HL-60 (cell line): ENCODE measurements around the gene TBC1D16.

ENCODE experiments used
- DNase-seq, 2 experiments: peaks; one replicate each; pipeline ENCODE4 v3.0.0-alpha.2; 2010 to 2020; ENCODE audit warnings: low read depth in 1 of 2, low spot score in 1 of 2
- H3K27ac ChIP-seq: fragments of 250-450 bp; sonication (Bioruptor Pico); replicated peaks from 2 replicates; pipeline ENCODE4 v1.5.1; 2020; ENCODE audit warnings: mild to moderate bottlenecking, moderate library complexity
- H3K27me3 ChIP-seq: fragments of 250-450 bp; sonication (Bioruptor Pico); 2 replicates; pipeline ENCODE4 v1.5.1; 2021; ENCODE audit warnings: mild to moderate bottlenecking, moderate library complexity; ENCODE audit not compliant: insufficient read depth, poor library complexity, severe bottlenecking
- H3K4me3 ChIP-seq: replicated peaks from 2 replicates; pipeline ENCODE4 v1.5.1; 2011; ENCODE audit warnings: mild to moderate bottlenecking, control low read depth, low read length; ENCODE audit not compliant: insufficient read depth
- GABPA ChIP-seq: IDR thresholded peaks from 2 replicates; pipeline ENCODE4 v1.6.1; 2012; ENCODE audit warnings: low read depth
- POLR2AphosphoS5 ChIP-seq: IDR thresholded peaks from 2 replicates; pipeline ENCODE4 v1.6.1; 2012; ENCODE audit warnings: low read depth
- SPI1 ChIP-seq: IDR thresholded peaks from 2 replicates; pipeline ENCODE4 v1.6.1; 2012; ENCODE audit warnings: low read depth, mild to moderate bottlenecking, borderline replicate concordance
- TF ChIP-seq, protein P1 (sequence below): IDR thresholded peaks from one replicate; pipeline ENCODE4 v1.5.1; 2011; ENCODE audit warnings: low read length, control low read depth, inconsistent platforms; ENCODE audit not compliant: insufficient read depth
- TF ChIP-seq, protein P2 (sequence below): IDR thresholded peaks from 2 replicates; pipeline ENCODE4 v1.6.1; 2012; ENCODE audit warnings: low read depth; ENCODE audit not compliant: insufficient replicate concordance

TBC1D16 gene

DNA sequence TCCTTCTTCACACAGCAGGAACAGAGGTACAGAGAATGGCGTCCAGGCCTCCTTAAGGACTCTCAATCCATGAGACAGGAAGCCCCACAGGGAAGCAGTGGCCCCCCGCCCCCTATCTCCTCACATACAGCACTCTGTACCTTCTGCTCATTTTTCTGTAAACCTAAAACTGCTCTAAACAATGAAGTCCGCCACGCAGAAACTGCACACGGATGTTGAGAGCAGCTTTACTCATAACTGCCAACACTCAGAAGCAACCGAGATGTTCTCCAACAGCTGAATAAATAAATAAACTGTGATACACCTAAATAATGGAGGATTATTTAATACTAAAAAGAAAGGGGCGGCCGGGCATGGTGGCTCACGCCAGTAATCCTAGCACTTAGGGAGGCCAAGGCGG, 9.9 kb downstream of the TBC1D16 start:
- TF ChIP-seq SPI1 = no peak
- TF ChIP-seq POLR2AphosphoS5 = no peak
- TF ChIP-seq, protein P1, sequence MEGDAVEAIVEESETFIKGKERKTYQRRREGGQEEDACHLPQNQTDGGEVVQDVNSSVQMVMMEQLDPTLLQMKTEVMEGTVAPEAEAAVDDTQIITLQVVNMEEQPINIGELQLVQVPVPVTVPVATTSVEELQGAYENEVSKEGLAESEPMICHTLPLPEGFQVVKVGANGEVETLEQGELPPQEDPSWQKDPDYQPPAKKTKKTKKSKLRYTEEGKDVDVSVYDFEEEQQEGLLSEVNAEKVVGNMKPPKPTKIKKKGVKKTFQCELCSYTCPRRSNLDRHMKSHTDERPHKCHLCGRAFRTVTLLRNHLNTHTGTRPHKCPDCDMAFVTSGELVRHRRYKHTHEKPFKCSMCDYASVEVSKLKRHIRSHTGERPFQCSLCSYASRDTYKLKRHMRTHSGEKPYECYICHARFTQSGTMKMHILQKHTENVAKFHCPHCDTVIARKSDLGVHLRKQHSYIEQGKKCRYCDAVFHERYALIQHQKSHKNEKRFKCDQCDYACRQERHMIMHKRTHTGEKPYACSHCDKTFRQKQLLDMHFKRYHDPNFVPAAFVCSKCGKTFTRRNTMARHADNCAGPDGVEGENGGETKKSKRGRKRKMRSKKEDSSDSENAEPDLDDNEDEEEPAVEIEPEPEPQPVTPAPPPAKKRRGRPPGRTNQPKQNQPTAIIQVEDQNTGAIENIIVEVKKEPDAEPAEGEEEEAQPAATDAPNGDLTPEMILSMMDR = no peak
- TF ChIP-seq, protein P2, sequence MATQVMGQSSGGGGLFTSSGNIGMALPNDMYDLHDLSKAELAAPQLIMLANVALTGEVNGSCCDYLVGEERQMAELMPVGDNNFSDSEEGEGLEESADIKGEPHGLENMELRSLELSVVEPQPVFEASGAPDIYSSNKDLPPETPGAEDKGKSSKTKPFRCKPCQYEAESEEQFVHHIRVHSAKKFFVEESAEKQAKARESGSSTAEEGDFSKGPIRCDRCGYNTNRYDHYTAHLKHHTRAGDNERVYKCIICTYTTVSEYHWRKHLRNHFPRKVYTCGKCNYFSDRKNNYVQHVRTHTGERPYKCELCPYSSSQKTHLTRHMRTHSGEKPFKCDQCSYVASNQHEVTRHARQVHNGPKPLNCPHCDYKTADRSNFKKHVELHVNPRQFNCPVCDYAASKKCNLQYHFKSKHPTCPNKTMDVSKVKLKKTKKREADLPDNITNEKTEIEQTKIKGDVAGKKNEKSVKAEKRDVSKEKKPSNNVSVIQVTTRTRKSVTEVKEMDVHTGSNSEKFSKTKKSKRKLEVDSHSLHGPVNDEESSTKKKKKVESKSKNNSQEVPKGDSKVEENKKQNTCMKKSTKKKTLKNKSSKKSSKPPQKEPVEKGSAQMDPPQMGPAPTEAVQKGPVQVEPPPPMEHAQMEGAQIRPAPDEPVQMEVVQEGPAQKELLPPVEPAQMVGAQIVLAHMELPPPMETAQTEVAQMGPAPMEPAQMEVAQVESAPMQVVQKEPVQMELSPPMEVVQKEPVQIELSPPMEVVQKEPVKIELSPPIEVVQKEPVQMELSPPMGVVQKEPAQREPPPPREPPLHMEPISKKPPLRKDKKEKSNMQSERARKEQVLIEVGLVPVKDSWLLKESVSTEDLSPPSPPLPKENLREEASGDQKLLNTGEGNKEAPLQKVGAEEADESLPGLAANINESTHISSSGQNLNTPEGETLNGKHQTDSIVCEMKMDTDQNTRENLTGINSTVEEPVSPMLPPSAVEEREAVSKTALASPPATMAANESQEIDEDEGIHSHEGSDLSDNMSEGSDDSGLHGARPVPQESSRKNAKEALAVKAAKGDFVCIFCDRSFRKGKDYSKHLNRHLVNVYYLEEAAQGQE = no peak
- no peak for TF ChIP-seq GABPA
- H3K27ac ChIP-seq = no peak overlapping the region
- no peak for DNase-seq
- H3K27me3 ChIP-seq = no peaks in the 10 kb centered on the region
- H3K4me3 ChIP-seq = no peak overlapping the region

DNA sequence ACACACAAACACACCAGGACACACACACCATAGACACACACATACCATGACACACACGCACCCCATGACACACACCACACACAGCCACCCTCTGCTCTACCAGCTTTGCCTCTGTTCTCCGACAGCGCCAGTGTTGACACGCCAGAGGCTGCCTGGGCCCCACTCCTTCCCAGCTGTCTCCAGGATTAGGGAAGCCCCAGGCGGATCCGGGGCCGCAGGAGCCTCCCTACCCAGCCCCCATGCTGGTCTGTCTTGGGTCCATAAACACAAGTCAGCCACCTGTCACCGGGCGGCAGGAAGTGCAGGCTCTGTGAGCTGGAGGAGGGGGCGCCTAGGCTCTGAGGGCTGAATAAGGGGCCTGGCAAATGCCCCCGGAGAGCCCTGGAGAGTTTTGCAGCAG, 10.5 kb downstream of the TBC1D16 start:
- DNase-seq = no peak
- TF ChIP-seq, protein P1 = no peak
- TF ChIP-seq SPI1 = no peak
- no peak for TF ChIP-seq GABPA
- TF ChIP-seq, protein P2 = no peak
- no peak for TF ChIP-seq POLR2AphosphoS5

DNA sequence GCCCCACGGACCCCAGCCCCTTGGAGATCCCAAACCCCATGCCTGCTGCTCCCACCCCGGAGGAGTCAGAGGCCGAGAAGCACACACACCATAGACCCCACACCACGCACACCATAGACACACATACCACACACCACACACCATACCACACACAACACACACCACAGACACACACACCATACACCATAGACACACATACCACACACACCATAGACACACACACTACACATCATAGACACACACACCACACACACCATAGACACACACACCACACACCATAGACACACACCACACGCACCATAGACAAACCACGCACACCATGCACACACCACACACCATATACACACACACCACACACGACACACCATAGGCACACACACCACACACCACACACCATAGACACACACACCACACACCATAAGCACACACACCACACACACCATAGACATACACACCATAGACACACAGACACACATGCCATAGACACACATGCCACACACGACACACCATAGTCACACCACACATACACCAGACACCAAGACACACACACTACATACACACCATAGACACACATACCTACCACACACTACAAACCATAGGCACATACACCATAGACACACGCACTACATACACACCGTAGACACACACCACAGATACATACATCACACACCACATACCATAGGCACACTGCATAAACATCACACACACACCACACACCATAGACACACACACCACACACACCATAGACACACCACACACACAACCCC, 11.3 kb downstream of the TBC1D16 start:
- Histone ChIP-seq H3K27ac (no peak overlapping the region), H3K4me3 (no peak overlapping the region)

More for the DNA sequence above, 10.5 kb downstream of the TBC1D16 start:
- no peak overlapping the region for H3K27ac ChIP-seq
- no peaks in the 10 kb centered on the region for H3K27me3 ChIP-seq
- H3K4me3 ChIP-seq = no peak overlapping the region

More for the DNA sequence above, 11.3 kb downstream of the TBC1D16 start:
- TF ChIP-seq, protein P1 = no peak
- no peak for TF ChIP-seq SPI1
- TF ChIP-seq GABPA = no peak
- TF ChIP-seq, protein P2 = no peak
- TF ChIP-seq POLR2AphosphoS5 = no peak
- no peaks in the 10 kb centered on the region for H3K27me3 ChIP-seq
- DNase-seq = no peak
